ENCODE data around the gene PLXDC2. TPM values are rescaled to one million over a fixed set of nuclear protein-coding genes. Genes with fewer than 3 reads are reported as not detected.

PLXDC2 gene
- polyA plus RNA-seq, 1 of the 3 experiments (the other 2 are of a cell fraction): 2.5 TPM

GRCh38 chr10:19889256-19889655 is 73.0 kb downstream of the PLXDC2 start (continued):
- no peak for TF ChIP-seq REST (IDR thresholded peaks at IDR 0.05; ENCODE audit: low read depth, low read length)
- TF ChIP-seq FOXM1 (IDR thresholded peaks at IDR 0.05; ENCODE audit: low read depth): no peak
- no peak for TF ChIP-seq MAX (IDR thresholded peaks at IDR 0.05; ENCODE audit: low read depth)
- TF ChIP-seq ELF1 (IDR thresholded peaks at IDR 0.05): no peak

- Histone ChIP-seq H3K9ac (no peak overlapping the region), H3K9me2 (no peaks in the 10 kb centered on the region), H3K4me3 (ENCODE audit: low read depth in 2 of 2, low read length in 1 of 2) (no peak overlapping the region), H3K36me3 (replicated peaks in 1 of 2; ENCODE audit: control insufficient read depth in 1 of 2, insufficient read depth in 2 of 2, low read length in 1 of 2) (no peaks in the 10 kb centered on the region), H3K9me3 (no peaks in the 10 kb centered on the region), H2AFZ (ENCODE audit: low read depth) (no peak overlapping the region; the same call in 1 of the 2 replicates), H3K79me2 (ENCODE audit: insufficient read depth) (no peaks in the 10 kb centered on the region), H3K27ac (ENCODE audit: low read depth in 2 of 2, low read length in 1 of 2) (no peak overlapping the region), H3F3A (replicated peaks; ENCODE audit: insufficient read depth) (no peaks in the 10 kb centered on the region), H3K4me2 (no peak overlapping the region), H4K20me1 (ENCODE audit: insufficient read depth) (no peaks in the 10 kb centered on the region), H3K4me1 (ENCODE audit: control insufficient read depth in 1 of 2, insufficient read depth in 2 of 2, low read depth in 1 of 2, low read length in 1 of 2) (peaks cover 0 to 5% of the 10 kb centered on the region in 2 experiments; a peak in 1 of 4 replicates), H3K27me3 (ENCODE audit: insufficient read depth) (no peaks in the 10 kb centered on the region)
- no peak for DNase-seq
- CTCF ChIA-PET: interaction anchor here (1.5 kb wide), 1 partner anchor 14 kb away, joined by 4 read pairs; no protein-coding TSS in a partner anchor
- TF ChIP-seq FOSL2 (IDR thresholded peaks at IDR 0.05; ENCODE audit: borderline replicate concordance, low read depth): no peak
- no peak for TF ChIP-seq TAF1 (IDR thresholded peaks at IDR 0.05; ENCODE audit: borderline replicate concordance, low read depth, low read length)
- no peak for TF ChIP-seq GABPA (IDR thresholded peaks at IDR 0.05; ENCODE audit: low read depth)
- no peak for TF ChIP-seq MAX (IDR thresholded peaks at IDR 0.05; ENCODE audit: low read depth)
- TF ChIP-seq JUND (IDR thresholded peaks at IDR 0.05): no peak
- no peak for TF ChIP-seq FOXM1 (IDR thresholded peaks at IDR 0.05; ENCODE audit: low read depth)
- no peak for TF ChIP-seq POLR2AphosphoS5 (IDR thresholded peaks at IDR 0.05; ENCODE audit: low read depth, low read length)
- no peak for TF ChIP-seq NRF1 (IDR thresholded peaks at IDR 0.05; ENCODE audit: low read depth, low read length)
- TF ChIP-seq REST (IDR thresholded peaks at IDR 0.05; ENCODE audit: low read depth, low read length): no peak
- no peak for TF ChIP-seq TCF12 (IDR thresholded peaks at IDR 0.05)
- TF ChIP-seq NFIC (IDR thresholded peaks at IDR 0.05; ENCODE audit: borderline replicate concordance): no peak
- TF ChIP-seq EZH2phosphoT487 (IDR thresholded peaks at IDR 0.05; ENCODE audit: borderline replicate concordance, low read depth): no peak
- POLR2A ChIA-PET: no interaction called here
- WGBS (ENCODE audit: low lambda C conversion rate): 78% methylated on average over 6 of the region's 6 CpGs
Measured at GRCh38 chr10:19891429-19891828, 75.2 kb downstream of the PLXDC2 start.

Measured in SK-N-SH (cell line).